ENCODE results near the gene NCOR1. TPM values are rescaled to one million over a fixed set of nuclear protein-coding genes. Genes with fewer than 3 reads are reported as not detected.

Gene NCOR1
- total and polyA plus RNA-seq, 2 of the 13 experiments (the other 11 are each of a cell fraction or from before 2014, with no cell fraction given): 57.0 to 71.7 TPM

DNA sequence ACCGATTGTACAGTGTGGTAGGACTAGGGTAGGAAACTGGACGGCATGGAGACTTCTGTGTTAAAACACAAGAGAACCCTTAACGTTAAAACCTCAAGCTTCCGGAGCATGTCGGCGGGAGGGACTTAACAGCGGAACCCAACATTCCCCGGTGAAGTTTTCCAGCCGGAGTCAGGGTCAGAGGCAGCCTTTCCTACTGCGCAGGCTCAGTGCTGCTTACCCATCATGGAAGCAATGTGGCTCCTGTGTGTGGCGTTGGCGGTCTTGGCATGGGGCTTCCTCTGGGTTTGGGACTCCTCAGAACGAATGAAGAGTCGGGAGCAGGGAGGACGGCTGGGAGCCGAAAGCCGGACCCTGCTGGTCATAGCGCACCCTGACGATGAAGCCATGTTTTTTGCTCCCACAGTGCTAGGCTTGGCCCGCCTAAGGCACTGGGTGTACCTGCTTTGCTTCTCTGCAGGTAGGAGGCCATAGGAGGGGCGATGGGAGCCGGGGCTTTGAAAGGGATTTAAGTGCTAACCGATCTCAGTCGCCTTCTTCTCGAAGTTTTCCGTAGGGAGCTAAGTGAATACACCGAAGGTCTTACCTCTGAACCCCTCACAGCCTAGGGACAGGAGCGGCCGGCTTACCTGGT, 1.8 kb upstream of the NCOR1 start, which contains the start of gene PIGL (continued):
- peak; percentile 58 for TF ChIP-seq ZBTB40 (IDR thresholded peaks at IDR 0.05)
- TF ChIP-seq ZBTB40 (CRISPR knock-in tag; IDR thresholded peaks at IDR 0.05): peak; percentile 42; the same call in 1 of the 2 replicates
- no peak for TF ChIP-seq ZNF674 (CRISPR knock-in tag; IDR thresholded peaks at IDR 0.05; ENCODE audit: low read depth)
- TF ChIP-seq HCFC1 (IDR thresholded peaks at IDR 0.05; ENCODE audit: low read depth, low read length): peak; percentile 74
- TF ChIP-seq SNAPC4 (CRISPR knock-in tag; IDR thresholded peaks at IDR 0.05): peak; percentile 77
- peak; percentile 79 for TF ChIP-seq MIER2 (CRISPR knock-in tag; IDR thresholded peaks at IDR 0.05)
- TF ChIP-seq, protein P1, sequence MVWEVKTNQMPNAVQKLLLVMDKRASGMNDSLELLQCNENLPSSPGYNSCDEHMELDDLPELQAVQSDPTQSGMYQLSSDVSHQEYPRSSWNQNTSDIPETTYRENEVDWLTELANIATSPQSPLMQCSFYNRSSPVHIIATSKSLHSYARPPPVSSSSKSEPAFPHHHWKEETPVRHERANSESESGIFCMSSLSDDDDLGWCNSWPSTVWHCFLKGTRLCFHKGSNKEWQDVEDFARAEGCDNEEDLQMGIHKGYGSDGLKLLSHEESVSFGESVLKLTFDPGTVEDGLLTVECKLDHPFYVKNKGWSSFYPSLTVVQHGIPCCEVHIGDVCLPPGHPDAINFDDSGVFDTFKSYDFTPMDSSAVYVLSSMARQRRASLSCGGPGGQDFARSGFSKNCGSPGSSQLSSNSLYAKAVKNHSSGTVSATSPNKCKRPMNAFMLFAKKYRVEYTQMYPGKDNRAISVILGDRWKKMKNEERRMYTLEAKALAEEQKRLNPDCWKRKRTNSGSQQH (CRISPR knock-in tag; IDR thresholded peaks at IDR 0.05; ENCODE audit: low read depth): peak; percentile 87; the same call in 1 of the 2 replicates
